DOHH2 (cell line): Measurements from ENCODE around the gene B3GNT9.

Experiments
- CTCF ChIP-seq: fragments of 200-600 bp; sonication (generic); IDR thresholded peaks from one replicate; pipeline ENCODE4 v1.5.1; 2014; ENCODE audit warnings: antibody characterized with exemption, mild to moderate bottlenecking, low read depth, low read length; ENCODE audit not compliant: poor library complexity, severe bottlenecking
- EZH2phosphoT487 ChIP-seq: fragments of 200-600 bp; sonication (generic); IDR thresholded peaks from 2 replicates; pipeline ENCODE4 v1.6.1; 2017; ENCODE audit warnings: borderline replicate concordance, mild to moderate bottlenecking, antibody characterized with exemption, low read length, moderate library complexity, mixed read lengths

GRCh38 chr16:67179421-67180080 lies 28.8 kb upstream of the B3GNT9 start:
- TF ChIP-seq CTCF (no peak), EZH2phosphoT487 (no peak)
